PC-9 (cell line): ENCODE data around the gene PDE10A.

ENCODE experiments used
- EZH2 ChIP-seq: fragments of 200-600 bp; sonication (generic); IDR thresholded peaks from 2 replicates; pipeline ENCODE4 v1.8.0; 2017; ENCODE audit warnings: antibody characterized with exemption, low read depth
- TF ChIP-seq, protein P1 (sequence below): fragments of 200-600 bp; sonication (generic); conservative IDR thresholded peaks from 2 replicates; pipeline ENCODE4 v1.6.1; 2017; ENCODE audit warnings: mixed run types, antibody characterized with exemption, mild to moderate bottlenecking, moderate library complexity

DNA sequence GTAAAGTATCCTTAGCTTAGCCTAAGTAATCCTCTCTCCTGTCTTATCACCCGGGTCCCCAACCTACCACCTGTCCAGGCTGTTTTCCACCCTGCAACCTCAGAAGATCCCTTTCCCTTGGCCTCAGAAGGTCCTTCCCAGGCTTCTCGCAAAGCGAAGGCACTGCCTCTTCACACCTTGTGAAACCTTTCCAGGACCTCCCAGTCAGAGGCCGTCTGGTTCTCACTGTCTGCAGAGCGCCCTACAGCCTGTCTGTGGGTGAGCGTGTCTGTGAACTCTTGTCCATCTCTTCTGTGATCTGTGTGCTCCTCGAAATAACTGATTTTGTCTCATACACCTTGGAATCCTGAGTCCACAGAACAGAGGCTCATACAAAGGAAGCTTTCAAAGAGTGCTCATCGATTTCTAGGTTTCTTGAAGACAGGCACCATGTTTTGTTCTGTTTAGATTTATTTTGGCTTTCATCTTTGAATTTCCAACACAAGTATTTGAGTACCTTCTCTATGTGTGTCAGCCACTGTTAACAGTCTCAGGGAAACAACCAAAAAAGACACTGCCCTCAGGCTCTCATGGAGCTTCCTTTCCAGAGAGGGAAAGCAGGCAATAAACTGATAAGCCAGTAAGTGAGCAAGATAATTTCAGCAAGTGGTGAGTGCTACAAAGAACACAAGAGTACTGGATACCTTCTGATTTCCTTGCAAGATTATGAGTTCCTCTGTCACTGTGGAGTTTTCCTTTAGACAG is 6.3 kb downstream of the PDE10A start:
- TF ChIP-seq, protein P1, sequence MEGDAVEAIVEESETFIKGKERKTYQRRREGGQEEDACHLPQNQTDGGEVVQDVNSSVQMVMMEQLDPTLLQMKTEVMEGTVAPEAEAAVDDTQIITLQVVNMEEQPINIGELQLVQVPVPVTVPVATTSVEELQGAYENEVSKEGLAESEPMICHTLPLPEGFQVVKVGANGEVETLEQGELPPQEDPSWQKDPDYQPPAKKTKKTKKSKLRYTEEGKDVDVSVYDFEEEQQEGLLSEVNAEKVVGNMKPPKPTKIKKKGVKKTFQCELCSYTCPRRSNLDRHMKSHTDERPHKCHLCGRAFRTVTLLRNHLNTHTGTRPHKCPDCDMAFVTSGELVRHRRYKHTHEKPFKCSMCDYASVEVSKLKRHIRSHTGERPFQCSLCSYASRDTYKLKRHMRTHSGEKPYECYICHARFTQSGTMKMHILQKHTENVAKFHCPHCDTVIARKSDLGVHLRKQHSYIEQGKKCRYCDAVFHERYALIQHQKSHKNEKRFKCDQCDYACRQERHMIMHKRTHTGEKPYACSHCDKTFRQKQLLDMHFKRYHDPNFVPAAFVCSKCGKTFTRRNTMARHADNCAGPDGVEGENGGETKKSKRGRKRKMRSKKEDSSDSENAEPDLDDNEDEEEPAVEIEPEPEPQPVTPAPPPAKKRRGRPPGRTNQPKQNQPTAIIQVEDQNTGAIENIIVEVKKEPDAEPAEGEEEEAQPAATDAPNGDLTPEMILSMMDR, result no peak
- TF ChIP-seq EZH2, result no peak
